PC-9 (cell line): ENCODE results near the gene IL3. TPM values are rescaled to one million over a fixed set of nuclear protein-coding genes. Genes with fewer than 3 reads are reported as not detected.

Experiments
- BruUV-seq: library from RNA; stranded (reverse); fragments of 400-500 nt; replicated peaks from 2 replicates; lab custom pipeline; 2021; lab: Mats Ljungman, UMichigan
- CTCF ChIA-PET: fragments of 300-600 bp; sonication (Branson Sonifier 250); formaldehyde crosslinking; loops from one replicate; lab custom pipeline; 2022; ENCODE audit warnings: antibody characterized with exemption; lab: Charles Lee
- POLR2A ChIA-PET: fragments of 300-600 bp; sonication (Branson Sonifier 250); formaldehyde crosslinking; loops from one replicate; lab custom pipeline; 2022; ENCODE audit warnings: antibody characterized with exemption; ENCODE audit not compliant: unreplicated experiment; lab: Charles Lee
- DNase-seq, 2 experiments: peaks; one replicate each; pipeline versions ENCODE4 v3.0.0 to v3.0.0-alpha.2; 2015 to 2022; ENCODE audit warnings: mixed read lengths in 1 of 2
- H2AFZ ChIP-seq: fragments of 200-600 bp; sonication (generic); 2 replicates; pipeline ENCODE4 v1.8.1; 2017; ENCODE audit warnings: antibody characterized with exemption
- H3F3A ChIP-seq: fragments of 200-600 bp; sonication (generic); 2 replicates; pipeline ENCODE4 v1.8.1; 2017; ENCODE audit warnings: antibody characterized with exemption, mild to moderate bottlenecking, low read depth; ENCODE audit not compliant: insufficient read depth
- H3K27ac ChIP-seq: fragments of 200-600 bp; sonication (generic); 2 replicates; pipeline ENCODE4 v1.6.1; 2016; ENCODE audit warnings: mixed run types
- H3K27me3 ChIP-seq: fragments of 200-600 bp; sonication (generic); 2 replicates; pipeline ENCODE4 v1.6.1; 2016; ENCODE audit warnings: low read depth, mixed run types; ENCODE audit not compliant: insufficient read depth
- H3K36me3 ChIP-seq: fragments of 200-600 bp; sonication (generic); 2 replicates; pipeline ENCODE4 v1.6.1; 2016; ENCODE audit warnings: low read depth, mixed run types
- H3K4me1 ChIP-seq: fragments of 200-600 bp; sonication (generic); replicated peaks from 2 replicates; pipeline ENCODE4 v1.6.1; 2016; ENCODE audit warnings: mixed run types; ENCODE audit not compliant: insufficient read depth
- H3K4me2 ChIP-seq: fragments of 200-600 bp; sonication (generic); 2 replicates; pipeline ENCODE4 v1.6.1; 2017; ENCODE audit warnings: mixed run types
- H3K4me3 ChIP-seq: fragments of 200-600 bp; sonication (generic); 2 replicates; pipeline ENCODE4 v1.6.1; 2016; ENCODE audit warnings: mixed run types
- H3K79me2 ChIP-seq: fragments of 200-600 bp; sonication (generic); 2 replicates; pipeline ENCODE4 v1.6.1; 2017; ENCODE audit warnings: low read depth, mixed run types
- H3K9me2 ChIP-seq: fragments of 200-600 bp; sonication (generic); 2 replicates; pipeline ENCODE4 v1.8.1; 2017; ENCODE audit warnings: mild to moderate bottlenecking; ENCODE audit not compliant: insufficient read depth
- H3K9me3 ChIP-seq: fragments of 200-600 bp; sonication (generic); 2 replicates; pipeline ENCODE4 v1.8.1; 2016; ENCODE audit warnings: low read depth; ENCODE audit not compliant: insufficient read depth
- H4K20me1 ChIP-seq: fragments of 200-600 bp; sonication (generic); 2 replicates; pipeline ENCODE4 v1.8.1; 2017; ENCODE audit not compliant: insufficient read depth
- CTCF ChIP-seq: fragments of 200-600 bp; sonication (generic); conservative IDR thresholded peaks from 2 replicates; pipeline ENCODE4 v1.6.1; 2017; ENCODE audit warnings: mixed run types, antibody characterized with exemption, mild to moderate bottlenecking, moderate library complexity
- EZH2 ChIP-seq: fragments of 200-600 bp; sonication (generic); IDR thresholded peaks from 2 replicates; pipeline ENCODE4 v1.8.0; 2017; ENCODE audit warnings: antibody characterized with exemption, low read depth
- intact Hi-C: fragments of 100-400 bp; cut with micrococcal nuclease; formaldehyde crosslinking; loops from one replicate; pipeline ENCODE4 v1.10.0; 2022; ENCODE audit not compliant: unreplicated experiment
- total RNA-seq: library from RNA; stranded (reverse); gene quantifications from 2 replicates; pipeline ENCODE4 v1.2.3, GENCODE V29; 2021

IL3 gene
- total RNA-seq, 1 experiment from 2014 or later = not detected

GRCh38 chr5:132076202-132076830 is 15.9 kb downstream of the IL3 start:
- CTCF ChIA-PET = no interaction called here
- intact Hi-C loops = no loop called here
- POLR2A ChIA-PET = no interaction called here

GRCh38 chr5:132076983-132077382 is 16.5 kb downstream of the IL3 start:
- Histone ChIP-seq H3K4me3 (no peak overlapping the region), H3K79me2 (no peaks in the 10 kb centered on the region), H4K20me1 (no peaks in the 10 kb centered on the region), H3K4me1 (peaks cover 38% of the 10 kb centered on the region), H3K27ac (no peak overlapping the region), H3F3A (peaks cover 20% of the 10 kb centered on the region; the same call in 1 of the 2 replicates), H3K9me3 (no peaks in the 10 kb centered on the region), H3K4me2 (no peak overlapping the region), H3K9me2 (no peaks in the 10 kb centered on the region), H3K36me3 (no peaks in the 10 kb centered on the region), H3K27me3 (no peaks in the 10 kb centered on the region), H2AFZ (no peak overlapping the region)
- POLR2A ChIA-PET = no interaction called here
- DNase-seq = no peak
- no TSS peak for BruUV-seq
- intact Hi-C loops = no loop called here
- TF ChIP-seq EZH2 (no peak), CTCF (no peak)
- CTCF ChIA-PET = no interaction called here

More at GRCh38 chr5:132076202-132076830, 15.9 kb downstream of the IL3 start:
- Histone ChIP-seq H3K9me3 (no peaks in the 10 kb centered on the region), H3K36me3 (no peaks in the 10 kb centered on the region), H2AFZ (no peak overlapping the region), H3K27me3 (no peaks in the 10 kb centered on the region), H3K4me1 (peaks cover 40% of the 10 kb centered on the region), H3K4me3 (no peak overlapping the region), H3K27ac (no peak overlapping the region), H3K4me2 (no peak overlapping the region), H4K20me1 (no peaks in the 10 kb centered on the region), H3K9me2 (no peaks in the 10 kb centered on the region), H3F3A (peaks cover 20% of the 10 kb centered on the region; the same call in 1 of the 2 replicates), H3K79me2 (no peaks in the 10 kb centered on the region)
- no peak for TF ChIP-seq EZH2
- no peak for TF ChIP-seq CTCF
- BruUV-seq = no TSS peak
- no peak for DNase-seq

GRCh38 chr5:132079081-132079480 is 18.6 kb downstream of the IL3 start:
- Histone ChIP-seq H3K27ac (no peak overlapping the region), H3K4me3 (no peak overlapping the region), H3K27me3 (no peaks in the 10 kb centered on the region), H2AFZ (no peak overlapping the region), H4K20me1 (no peaks in the 10 kb centered on the region), H3K9me2 (no peaks in the 10 kb centered on the region), H3K36me3 (no peaks in the 10 kb centered on the region), H3K9me3 (no peaks in the 10 kb centered on the region), H3K79me2 (no peaks in the 10 kb centered on the region), H3K4me2 (no peak overlapping the region), H3F3A (peaks cover 4% of the 10 kb centered on the region; the same call in 1 of the 2 replicates), H3K4me1 (peaks cover 17% of the 10 kb centered on the region)
- ChIA-PET POLR2A (no interaction called here), CTCF (no interaction called here)
- no peak for DNase-seq
- no TSS peak for BruUV-seq
- intact Hi-C loops = no loop called here
- TF ChIP-seq EZH2 (no peak), CTCF (no peak)
